DMS53 treated with DMSO at 0.1 percent for 48 hours (cell line): Measurements from ENCODE around the gene TCF12.

ENCODE experiments used
- DNase-seq: peaks from one replicate; lab custom pipeline; 2025; ENCODE audit not compliant: unreplicated experiment; lab: John Stamatoyannopoulos, UW

Gene TCF12

DNA sequence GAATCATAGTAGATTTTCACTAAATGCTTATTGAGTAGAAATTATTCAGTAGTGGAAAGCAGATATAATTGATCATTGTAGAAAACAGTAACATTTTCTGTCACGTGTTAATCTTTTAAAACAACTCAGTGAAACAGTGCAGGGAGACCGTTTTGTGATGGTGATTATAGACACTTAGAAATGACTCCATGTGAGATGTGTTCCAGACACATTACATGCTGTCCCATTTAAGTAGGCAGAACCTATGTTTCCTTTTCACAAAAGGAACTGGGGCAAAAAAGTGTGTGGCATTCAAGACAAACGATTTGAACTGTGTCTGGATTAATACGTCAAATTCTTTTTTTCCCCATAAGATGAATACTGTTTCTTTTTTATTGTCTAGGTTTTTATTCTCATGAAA, 126.5 kb downstream of the TCF12 start:
- no peak for DNase-seq

DNA sequence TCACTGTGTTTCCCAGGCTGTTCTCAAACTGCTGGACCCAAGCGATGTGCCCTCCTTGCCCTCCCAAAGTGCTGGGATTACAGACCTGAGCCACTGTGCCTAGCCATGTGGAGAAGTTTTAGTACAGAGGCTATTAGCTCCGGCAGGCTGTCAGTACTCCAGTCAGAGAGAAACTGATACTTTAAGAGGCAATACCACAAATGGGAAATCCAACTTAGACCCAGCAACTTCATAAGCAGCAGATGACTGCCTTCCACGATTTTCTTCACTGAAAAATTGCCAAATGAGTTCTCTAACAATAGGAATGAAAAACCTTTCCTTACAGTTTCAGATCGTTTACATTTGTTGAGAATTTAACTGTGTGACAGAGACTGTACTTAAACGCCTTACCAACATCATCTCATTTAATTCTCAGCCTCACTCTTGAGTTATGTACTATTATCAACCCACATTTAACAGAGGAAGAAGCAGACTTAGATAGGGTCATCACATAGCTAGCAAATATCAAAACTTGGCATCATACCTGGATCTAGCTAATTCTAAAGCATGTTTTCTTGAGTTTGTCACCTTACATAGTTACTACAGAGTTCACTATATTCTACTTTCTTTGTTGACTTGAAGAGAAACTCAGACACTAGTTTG, 127.4 kb downstream of the TCF12 start:
- DNase-seq, result no peak

DNA sequence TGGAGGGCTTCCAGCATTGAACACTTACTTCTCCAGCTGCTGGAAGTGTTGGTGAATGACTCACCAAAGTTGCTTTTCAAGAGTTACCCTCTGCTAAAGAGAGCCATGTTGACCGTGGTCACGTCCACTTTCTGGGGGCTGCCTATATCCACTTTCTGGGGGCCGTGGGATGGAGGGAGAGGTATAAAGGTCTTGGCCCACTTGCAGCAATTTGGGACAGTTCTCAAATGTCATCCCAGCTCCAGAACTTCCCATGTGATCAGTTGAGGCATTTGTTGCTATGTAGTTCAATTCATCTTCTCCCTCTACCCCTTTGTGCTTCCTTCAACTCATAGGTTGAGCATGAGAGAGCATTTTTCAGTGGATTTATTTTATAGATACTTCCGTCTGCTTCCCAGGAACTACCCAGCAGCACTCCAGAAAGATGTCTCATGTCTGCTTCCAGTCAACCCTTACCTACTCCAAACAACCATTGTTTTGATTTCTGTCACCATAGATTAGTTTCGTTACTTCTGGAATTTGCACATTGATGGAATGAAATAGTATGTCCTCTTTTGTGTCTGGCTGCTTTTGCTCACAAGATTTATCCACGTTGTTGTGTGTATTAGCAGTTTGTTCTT, 130.6 kb downstream of the TCF12 start:
- no peak for DNase-seq

- no peak for DNase-seq
These were observed 135.0 kb downstream of the TCF12 start for GRCh38 chr15:57053470-57053869.

- no peak for DNase-seq
These were observed 135.8 kb downstream of the TCF12 start for GRCh38 chr15:57054204-57054750.

- no peak for DNase-seq
These were observed 137.9 kb downstream of the TCF12 start for GRCh38 chr15:57056357-57056756.

DNA sequence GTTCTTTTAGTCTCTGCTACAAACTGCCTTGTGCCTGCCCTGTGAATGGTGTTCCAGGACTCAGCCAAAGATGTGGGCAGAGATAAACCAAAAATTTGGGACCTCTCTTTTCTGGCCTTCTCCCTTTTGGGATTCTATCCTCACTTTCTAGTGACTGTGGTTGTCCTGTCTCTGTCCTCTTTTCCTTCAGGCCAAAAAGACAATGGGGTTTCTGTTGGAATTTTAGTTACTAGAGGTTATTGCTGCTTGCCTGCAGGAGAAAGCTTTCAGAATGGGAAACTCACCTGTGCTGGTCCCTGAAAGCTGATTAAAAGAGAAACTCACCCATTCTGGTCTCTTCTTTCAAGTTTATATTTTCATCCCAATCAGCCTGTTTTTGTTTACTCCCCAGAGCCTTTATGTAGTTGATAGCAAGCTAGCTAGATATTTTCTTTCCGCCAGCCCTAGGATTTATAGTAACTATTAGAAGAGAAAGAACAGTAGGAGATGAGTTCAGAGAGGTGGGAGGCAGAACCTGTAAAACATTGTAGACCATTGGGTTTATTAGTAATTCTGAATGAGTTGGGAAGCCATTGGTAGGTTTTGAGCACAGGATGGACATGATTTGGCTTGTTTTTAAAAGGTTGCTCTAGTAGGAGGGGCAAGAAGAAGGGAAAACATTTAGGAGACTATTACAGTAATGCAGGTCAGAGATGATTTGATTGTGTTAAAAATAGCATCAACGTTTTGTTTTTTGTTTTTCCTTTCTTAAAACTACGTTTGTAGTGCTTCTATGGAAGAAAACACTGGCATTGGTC, 138.9 kb downstream of the TCF12 start:
- DNase-seq, result no peak

DNA sequence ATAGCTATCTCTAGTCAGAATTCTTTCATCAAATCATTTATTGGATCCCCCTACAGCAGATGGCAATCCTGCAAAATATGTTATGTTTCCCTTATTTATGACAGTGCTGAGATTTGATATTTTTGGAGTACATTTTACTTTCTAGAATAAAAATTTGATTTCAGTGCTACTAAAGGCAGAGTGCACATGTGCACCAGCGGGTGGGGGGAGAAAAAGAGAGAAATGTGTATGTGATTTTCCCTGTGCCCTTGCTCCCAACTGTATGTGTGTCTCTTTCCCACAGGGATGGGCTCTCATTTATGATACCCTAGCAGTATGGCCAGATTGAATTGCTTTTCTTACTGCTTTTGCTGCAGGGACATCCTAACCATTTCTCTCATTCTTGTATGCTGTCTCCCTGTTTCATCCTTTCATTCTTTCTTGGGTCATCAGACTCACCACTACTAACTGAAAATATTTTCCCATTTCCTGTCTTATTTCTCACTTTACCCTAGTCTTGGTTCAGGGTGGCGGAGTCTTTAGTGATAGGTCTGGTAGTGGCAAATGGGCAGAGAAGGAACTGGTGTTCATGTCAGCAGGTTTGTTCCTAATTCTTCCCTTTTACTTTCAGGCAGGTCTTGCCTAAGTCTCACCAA, 140.7 kb downstream of the TCF12 start:
- DNase-seq, result no peak

GRCh38 chr15:57060799-57061198, 142.4 kb downstream of the TCF12 start:
- no peak for DNase-seq

- no peak for DNase-seq
These were observed 142.8 kb downstream of the TCF12 start for GRCh38 chr15:57061281-57061680.

DNA sequence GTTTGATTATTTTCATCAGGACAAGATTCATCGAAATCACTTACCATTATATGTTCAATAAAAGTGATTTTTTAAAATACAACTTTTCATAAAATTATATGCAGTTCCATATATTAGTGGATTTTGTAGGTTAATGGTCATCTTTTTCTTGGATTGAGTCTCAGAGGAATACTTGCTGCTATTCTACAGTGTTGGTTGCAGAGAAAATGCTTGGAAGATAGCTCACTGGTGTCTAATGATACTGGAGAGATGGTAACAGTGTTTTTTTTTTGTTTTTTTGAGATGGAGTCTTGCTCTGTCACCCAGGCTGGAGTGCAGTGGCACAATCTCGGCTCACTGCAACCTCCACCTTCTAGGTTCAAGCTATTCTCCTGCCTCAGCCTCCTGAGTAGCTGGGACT, 143.3 kb downstream of the TCF12 start:
- DNase-seq, result no peak

- no peak for DNase-seq
These were observed 145.6 kb downstream of the TCF12 start for GRCh38 chr15:57064033-57064432.

DNA sequence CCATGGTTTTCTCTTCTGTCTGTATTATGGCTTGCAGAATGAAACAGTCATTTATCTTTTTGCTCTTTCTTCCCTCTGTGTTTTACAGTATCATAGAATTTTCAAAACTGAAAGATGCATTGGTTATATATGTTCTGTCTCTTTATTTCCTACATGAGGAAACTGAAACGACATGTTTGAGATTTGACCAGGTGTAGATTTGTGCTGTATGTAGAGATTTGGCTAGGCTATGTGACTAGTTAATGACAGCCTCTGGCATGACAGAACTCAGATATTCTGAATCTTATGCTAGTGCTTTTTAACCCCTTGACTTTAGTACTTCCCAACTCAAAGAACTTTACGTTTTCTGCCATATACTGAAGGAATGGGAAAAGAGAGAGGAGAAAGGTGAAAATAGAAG, 151.0 kb downstream of the TCF12 start:
- DNase-seq, result no peak

- DNase-seq, result no peak
These were observed 152.2 kb downstream of the TCF12 start for GRCh38 chr15:57070674-57071073.

- no peak for DNase-seq
These were observed 161.0 kb downstream of the TCF12 start for GRCh38 chr15:57079446-57079845.

GRCh38 chr15:57079931-57080620, 161.6 kb downstream of the TCF12 start:
- no peak for DNase-seq

- DNase-seq, result no peak
These were observed 163.7 kb downstream of the TCF12 start for GRCh38 chr15:57082054-57082728.

GRCh38 chr15:57084192-57084591, 165.7 kb downstream of the TCF12 start:
- no peak for DNase-seq

DNA sequence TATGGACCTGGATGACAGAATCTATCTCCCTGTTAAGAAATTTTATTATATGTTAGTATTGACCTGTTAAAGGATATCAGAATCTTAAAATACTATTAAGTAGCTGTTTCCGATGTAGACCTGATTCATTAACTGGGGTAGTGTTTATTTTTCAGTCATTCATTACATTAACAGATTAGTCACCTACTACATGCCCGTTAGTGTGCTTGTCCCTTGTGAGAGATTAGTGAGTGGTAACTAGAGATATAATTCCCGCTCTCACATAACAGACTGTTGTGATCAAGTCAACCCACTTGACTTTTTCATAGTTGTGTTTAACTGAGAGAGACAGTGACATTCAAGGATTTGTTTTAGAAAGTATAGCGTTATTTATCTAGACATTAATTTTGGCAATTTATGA, 166.8 kb downstream of the TCF12 start:
- DNase-seq, result no peak

- no peak for DNase-seq
These were observed 168.5 kb downstream of the TCF12 start for GRCh38 chr15:57086857-57087427.
